HG03097 (cell line): ENCODE data around the gene PRUNE2.
"Not testable (repeated sequence)": the region's sequence is repeated elsewhere in the genome, so short reads cannot be mapped to it uniquely, and the experiment has no call there.

Experiments
- ATAC-seq: cut with Tn5 transposase; IDR thresholded peaks from one replicate; pipeline ENCODE4 v1.9.1; 2021; ENCODE audit not compliant: unreplicated experiment, low FRiP score

The PRUNE2 gene

GRCh38 chr9:76615177-76615603 lies 290.7 kb downstream of the PRUNE2 start:
- no peak for ATAC-seq

- no peak for ATAC-seq
Measured at GRCh38 chr9:76613974-76614373, 291.9 kb downstream of the PRUNE2 start.

- ATAC-seq: no peak
Measured at GRCh38 chr9:76613150-76613781, 292.6 kb downstream of the PRUNE2 start.

- ATAC-seq: no peak
Measured at GRCh38 chr9:76610011-76610352, 295.9 kb downstream of the PRUNE2 start.

GRCh38 chr9:76609285-76610010 lies 296.5 kb downstream of the PRUNE2 start:
- no peak for ATAC-seq

- no peak for ATAC-seq
Measured at GRCh38 chr9:76608575-76609273, 297.2 kb downstream of the PRUNE2 start.

- ATAC-seq: no peak
Measured at GRCh38 chr9:76607730-76608436, 298.0 kb downstream of the PRUNE2 start.

- no peak for ATAC-seq
Measured at GRCh38 chr9:76605321-76605900, 300.5 kb downstream of the PRUNE2 start.

GRCh38 chr9:76603931-76604570 lies 301.9 kb downstream of the PRUNE2 start:
- ATAC-seq: no peak

GRCh38 chr9:76603448-76603895 lies 302.4 kb downstream of the PRUNE2 start:
- ATAC-seq: no peak

- no peak for ATAC-seq
Measured at GRCh38 chr9:76602199-76602598, 303.7 kb downstream of the PRUNE2 start.

- ATAC-seq: no peak
Measured at GRCh38 chr9:76600007-76600615, 305.8 kb downstream of the PRUNE2 start.

GRCh38 chr9:76598981-76599380 lies 306.9 kb downstream of the PRUNE2 start:
- no peak for ATAC-seq

GRCh38 chr9:76595645-76596044 lies 310.3 kb downstream of the PRUNE2 start:
- no peak for ATAC-seq

GRCh38 chr9:76594764-76595424 lies 311.0 kb downstream of the PRUNE2 start:
- ATAC-seq: no peak

GRCh38 chr9:76593961-76594735 lies 311.8 kb downstream of the PRUNE2 start:
- not testable (repeated sequence) for ATAC-seq

- ATAC-seq: no peak
Measured at GRCh38 chr9:76592974-76593347, 313.0 kb downstream of the PRUNE2 start.

GRCh38 chr9:76592091-76592973 lies 313.6 kb downstream of the PRUNE2 start:
- ATAC-seq: no peak
